Testis (tissue), 3 donors: Measurements from ENCODE around the gene CRISPLD2. TPM values are rescaled to one million over a fixed set of nuclear protein-coding genes. Genes with fewer than 3 reads are reported as not detected.

Experiments used
- DNase-seq: peaks from one replicate; pipeline ENCODE4 v3.0.0-alpha.2; 2019
- H3K27ac ChIP-seq, 2 donors: fragments of 200-600 bp; sonication (generic); one replicate each; pipeline ENCODE4 v1.5.1; 2019
- H3K27me3 ChIP-seq: fragments of 200-600 bp; sonication (generic); one replicate; pipeline ENCODE4 v1.5.1; 2019
- H3K36me3 ChIP-seq: fragments of 200-600 bp; sonication (generic); one replicate; pipeline ENCODE4 v1.5.1; 2017; ENCODE audit warnings: low read depth; ENCODE audit errors: missing control alignments
- H3K4me1 ChIP-seq: fragments of 200-600 bp; sonication (generic); one replicate; pipeline ENCODE4 v1.5.1; 2019
- H3K4me3 ChIP-seq, 2 donors: fragments of 200-600 bp; sonication (generic); one replicate each; pipeline ENCODE4 v1.5.1; 2017 to 2019
- H3K9me3 ChIP-seq: fragments of 200-600 bp; sonication (generic); one replicate; pipeline ENCODE4 v1.5.1; 2017
- CTCF ChIP-seq, 3 experiments: fragments of 450-650 bp in 2 of 3; fragments of 200-600 bp in 1 of 3; sonication (generic) in 1 of 3; IDR thresholded peaks; one replicate each; pipeline ENCODE4 v1.5.1; 2016 to 2019; ENCODE audit warnings: antibody characterized with exemption in 3 of 3, mild to moderate bottlenecking in 2 of 3, moderate library complexity in 1 of 3
- POLR2A ChIP-seq: fragments of 450-650 bp; IDR thresholded peaks from one replicate; pipeline ENCODE4 v1.6.1; 2017; ENCODE audit warnings: antibody characterized with exemption, mild to moderate bottlenecking, moderate library complexity
- WGBS, 2 donors: methylation state at CpG; one replicate each; pipeline ENCODE4 v1.1.5; 2018; 5-methylcytosine and 5-hydroxymethylcytosine counted together
- intact Hi-C: fragments of 100-400 bp; cut with DNase I; formaldehyde crosslinking; loops from one replicate; pipeline ENCODE4 v1.15.1; 2023; ENCODE audit warnings: low total_unique reads
- polyA plus RNA-seq: library from polyadenylated mRNA; stranded (reverse); fragments of 350-450 nt; fragmentation: Illumina TruSeq; extraction: RNeasy Lipid Tissue Mini Kit (QIAGEN cat#74804); gene quantifications from one replicate; pipeline ENCODE4 v1.2.3, GENCODE V29; 2014; ENCODE audit warnings: low read depth, low replicate concordance; ENCODE audit not compliant: insufficient read depth
- total RNA-seq, 2 donors: library from RNA; depleted of rRNA; stranded (reverse); fragments of >200 nt; gene quantifications; one replicate each; pipeline ENCODE4 v1.2.3, GENCODE V29; 2016

Gene CRISPLD2
- total and polyA plus RNA-seq, 3 donors from 2014 or later, result 47.7 to 59.6 (median 48.8) TPM

- H3K4me1 ChIP-seq, result no peaks in the 10 kb centered on the region
- intact Hi-C loops, result no loop called here
- TF ChIP-seq POLR2A (no peak), CTCF (IDR thresholded peaks at IDR 0.05) (no peak)
- no peaks in the 10 kb centered on the region for H3K9me3 ChIP-seq
- no peak for DNase-seq
- no peak overlapping the region for H3K27ac ChIP-seq
- H3K4me3 ChIP-seq, result no peak overlapping the region
- no peaks in the 10 kb centered on the region for H3K27me3 ChIP-seq
- 85 to 93% methylated on average over 8 to 10 of the region's 10 CpGs for WGBS, 2 donors
- no peaks in the 10 kb centered on the region for H3K36me3 ChIP-seq
Measured at GRCh38 chr16:84804326-84804725, 15.5 kb upstream of the CRISPLD2 start.

- H3K4me1 ChIP-seq, result no peaks in the 10 kb centered on the region
- intact Hi-C loops, result no loop called here
- no peaks in the 10 kb centered on the region for H3K27me3 ChIP-seq
- no peak for TF ChIP-seq POLR2A
- TF ChIP-seq CTCF (IDR thresholded peaks at IDR 0.05), result no peak
- no peak overlapping the region for H3K4me3 ChIP-seq
- no peaks in the 10 kb centered on the region for H3K9me3 ChIP-seq
- DNase-seq, result peak; percentile 35
- 49 to 62% methylated on average over 14 to 25 of the region's 26 CpGs for WGBS, 2 donors
- no peak overlapping the region for H3K27ac ChIP-seq
- no peaks in the 10 kb centered on the region for H3K36me3 ChIP-seq
Measured at GRCh38 chr16:84806256-84806889, 13.4 kb upstream of the CRISPLD2 start.

GRCh38 chr16:84806890-84807258, 12.9 kb upstream of the CRISPLD2 start:
- WGBS, 2 donors, result 81 to 90% methylated on average over 10 of the region's 10 CpGs

GRCh38 chr16:84807776-84808175, 12.0 kb upstream of the CRISPLD2 start:
- H3K27ac ChIP-seq, result no peak overlapping the region
- 91 to 95% methylated on average over 7 of the region's 7 CpGs for WGBS, 2 donors

More at GRCh38 chr16:84806890-84807258, 12.9 kb upstream of the CRISPLD2 start:
- DNase-seq, result no peak
- H3K9me3 ChIP-seq, result no peaks in the 10 kb centered on the region
- TF ChIP-seq POLR2A, result no peak
- no peak for TF ChIP-seq CTCF (IDR thresholded peaks at IDR 0.05)
- no peaks in the 10 kb centered on the region for H3K27me3 ChIP-seq
- H3K36me3 ChIP-seq, result no peaks in the 10 kb centered on the region
- intact Hi-C loops, result no loop called here
- no peak overlapping the region for H3K27ac ChIP-seq
- no peaks in the 10 kb centered on the region for H3K4me1 ChIP-seq
- H3K4me3 ChIP-seq, result no peak overlapping the region

More at GRCh38 chr16:84807776-84808175, 12.0 kb upstream of the CRISPLD2 start:
- TF ChIP-seq POLR2A (no peak), CTCF (IDR thresholded peaks at IDR 0.05) (no peak)
- Histone ChIP-seq H3K4me1 (no peaks in the 10 kb centered on the region), H3K27me3 (no peaks in the 10 kb centered on the region), H3K36me3 (no peaks in the 10 kb centered on the region), H3K4me3 (no peak overlapping the region), H3K9me3 (no peaks in the 10 kb centered on the region)
- intact Hi-C loops, result no loop called here
- DNase-seq, result no peak
